ENCODE results near the gene SPSB1. TPM values are rescaled to one million over a fixed set of nuclear protein-coding genes. Genes with fewer than 3 reads are reported as not detected.

SPSB1 gene
- total RNA-seq (25.9 TPM), polyA plus RNA-seq (ENCODE audit: insufficient read depth, low read depth, low replicate concordance) (12.7 TPM)
- long read RNA-seq, donor 1, transcript SPSB1-201 (3 exons, 3,120 nt), result major isoform, 5 of 7 reads
- long read RNA-seq, donor 1, partial matches to known transcripts, result 0 of 7 reads
- long read RNA-seq, donor 1, other reads (novel, unspliced or antisense), result 0 of 7 reads
- long read RNA-seq, donor 2, partial matches to known transcripts, result 0 of 2 reads
- long read RNA-seq, donor 2, other reads (novel, unspliced or antisense), result 0 of 2 reads
- long read RNA-seq, donor 3, partial matches to known transcripts, result 0 of 5 reads
- long read RNA-seq, donor 3, other reads (novel, unspliced or antisense), result 0 of 5 reads
- long read RNA-seq, donor 4, transcript SPSB1-201 (3 exons, 3,120 nt), result major isoform, 6 of 7 reads
- long read RNA-seq, donor 4, partial matches to known transcripts, result 0 of 7 reads
- long read RNA-seq, donor 4, other reads (novel, unspliced or antisense), result 0 of 7 reads
- long read RNA-seq, donor 5, result 0 reads
- long read RNA-seq, donor 6, partial matches to known transcripts, result 0 of 1 reads
- long read RNA-seq, donor 6, other reads (novel, unspliced or antisense), result 0 of 1 reads
- long read RNA-seq, donor 7, transcript SPSB1-201 (3 exons, 3,120 nt), result major isoform, 14 of 18 reads
- long read RNA-seq, donor 7, partial matches to known transcripts, result 0 of 18 reads
- long read RNA-seq, donor 7, other reads (novel, unspliced or antisense), result 3 of 18 reads
- long read RNA-seq, donor 8, partial matches to known transcripts, result 0 of 2 reads
- long read RNA-seq, donor 8, other reads (novel, unspliced or antisense), result 0 of 2 reads
- long read RNA-seq, donor 9, partial matches to known transcripts, result 0 of 4 reads
- long read RNA-seq, donor 9, other reads (novel, unspliced or antisense), result 0 of 4 reads
- long read RNA-seq, donor 10, partial matches to known transcripts, result 0 of 6 reads
- long read RNA-seq, donor 10, other reads (novel, unspliced or antisense), result 0 of 6 reads

GRCh38 chr1:9292361-9293240 is at the start of gene SPSB1:
Gene SPSB1, plus strand, starts transcription at chr1:9292894. Its CDS starts 62,998 bp downstream, at chr1:9355892.
- intact Hi-C loops (cut with DNase I), result no loop called here
- no peak for FAIRE-seq

GRCh38 chr1:9243066-9243739 is 49.5 kb upstream of the SPSB1 start:
- FAIRE-seq (no peak), DNase-seq (no peak)
- no peaks in the 10 kb centered on the region for H3K9me3 ChIP-seq (ENCODE audit: control insufficient read depth in 2 of 3, insufficient read depth in 1 of 3, low read length in 3 of 3)
- H3K4me1 ChIP-seq (ENCODE audit: control insufficient read depth in 2 of 3, insufficient read depth in 2 of 3, low read depth in 1 of 3, low read length in 3 of 3), result peaks cover 0 to 24% (median 20%) of the 10 kb centered on the region in 3 donors
- intact Hi-C loops (cut with DNase I), result no loop called here
- H3K27me3 ChIP-seq (ENCODE audit: control insufficient read depth, insufficient read depth, low read length), result no peaks in the 10 kb centered on the region
- no peak for TF ChIP-seq CTCF (IDR thresholded peaks at IDR 0.05; ENCODE audit: borderline replicate concordance, extremely low read depth, insufficient read depth)
- no peak overlapping the region for H3K4me3 ChIP-seq (ENCODE audit: low read length in 3 of 3)
- peak overlapping the region in 1 of 3 donors; percentile 56 for H3K9ac ChIP-seq (ENCODE audit: low read length in 3 of 3)
- H3K27ac ChIP-seq (ENCODE audit: low read depth in 2 of 2, low read length in 2 of 2), result peak overlapping the region; percentile 53 to 73
- H3K36me3 ChIP-seq (ENCODE audit: control insufficient read depth in 2 of 3, insufficient read depth in 3 of 3, low read length in 3 of 3), result peaks cover 0 to 10% (median 5%) of the 10 kb centered on the region in 3 donors

More at GRCh38 chr1:9292361-9293240, at the start of gene SPSB1:
- peak within 1 kb of the TSS; percentile 73 to 99 (median 85) for H3K9ac ChIP-seq (ENCODE audit: low read length in 3 of 3)
- H3K27me3 ChIP-seq (ENCODE audit: control insufficient read depth, insufficient read depth, low read length), result no peaks in the 10 kb centered on the region
- H3K27ac ChIP-seq (ENCODE audit: low read depth in 2 of 2, low read length in 2 of 2), result peak within 1 kb of the TSS; percentile 62 to 85
- peak; percentile 89 to 94 (median 91) for DNase-seq
- H3K4me3 ChIP-seq (ENCODE audit: low read length in 3 of 3), result peak within 1 kb of the TSS; percentile 74 to 100 (median 98)
- peaks cover 1 to 11% (median 4%) of the 10 kb centered on the region in 3 donors for H3K9me3 ChIP-seq (ENCODE audit: control insufficient read depth in 2 of 3, insufficient read depth in 1 of 3, low read length in 3 of 3)
- H3K4me1 ChIP-seq (ENCODE audit: control insufficient read depth in 2 of 3, insufficient read depth in 2 of 3, low read depth in 1 of 3, low read length in 3 of 3), result peaks cover 0 to 17% (median 5%) of the 10 kb centered on the region in 3 donors
- H3K36me3 ChIP-seq (ENCODE audit: control insufficient read depth in 2 of 3, insufficient read depth in 3 of 3, low read length in 3 of 3), result peaks cover 0 to 2% (median 2%) of the 10 kb centered on the region in 3 donors
- peak; percentile 3 for TF ChIP-seq CTCF (IDR thresholded peaks at IDR 0.05; ENCODE audit: borderline replicate concordance, extremely low read depth, insufficient read depth)

Data from kidney (tissue), 22 donors.